Colonic mucosa (tissue), 4 donors: ENCODE results near the gene DAAM1. TPM values are rescaled to one million over a fixed set of nuclear protein-coding genes. Genes with fewer than 3 reads are reported as not detected.

Experiments
- DNase-seq: peaks from one replicate; pipeline ENCODE4 v3.0.0-alpha.2; 2020
- H3K27ac ChIP-seq: fragments of 200-600 bp; one replicate; pipeline ENCODE4 v1.8.0; 2021
- H3K27me3 ChIP-seq: fragments of 200-600 bp; one replicate; pipeline ENCODE4 v1.8.0; 2021
- H3K36me3 ChIP-seq: fragments of 200-600 bp; one replicate; pipeline ENCODE4 v1.8.0; 2021
- H3K4me1 ChIP-seq: fragments of 200-600 bp; one replicate; pipeline ENCODE4 v1.8.0; 2021; ENCODE audit warnings: mild to moderate bottlenecking
- H3K4me3 ChIP-seq: fragments of 200-600 bp; one replicate; pipeline ENCODE4 v1.8.0; 2021
- H3K9ac ChIP-seq, 2 donors: one replicate each; pipeline ENCODE4 v1.7.0; 2013; ENCODE audit warnings: control low read depth in 2 of 2, low read depth in 2 of 2, low read length in 2 of 2
- H3K9me3 ChIP-seq: fragments of 200-600 bp; one replicate; pipeline ENCODE4 v1.8.0; 2021
- CTCF ChIP-seq: fragments of 200-600 bp; IDR thresholded peaks from one replicate; pipeline ENCODE4 v1.8.0; 2022; ENCODE audit warnings: antibody characterized with exemption, mild to moderate bottlenecking
- intact Hi-C: fragments of 100-400 bp; cut with DNase I; formaldehyde crosslinking; loops from one replicate; pipeline ENCODE4 v1.14.1; 2022
- total RNA-seq, 2 donors: library from RNA; stranded (reverse); fragmentation: NEBNext Ultra II Directional in 1 of 2; extraction: Animal tissue kit (Norgen Biotek cat#: 25700) in 1 of 2; gene quantifications; one replicate each; pipeline ENCODE4 v1.2.1, GENCODE V29; 2021
- donor health status: healthy.
- donor health status: DM: no; HTN: no; CAD: no.
- donor health status: DM: no; HTN: no; CAD: no.

The DAAM1 gene
- total RNA-seq, 2 donors from 2014 or later: 35.0 to 52.4 TPM

DNA sequence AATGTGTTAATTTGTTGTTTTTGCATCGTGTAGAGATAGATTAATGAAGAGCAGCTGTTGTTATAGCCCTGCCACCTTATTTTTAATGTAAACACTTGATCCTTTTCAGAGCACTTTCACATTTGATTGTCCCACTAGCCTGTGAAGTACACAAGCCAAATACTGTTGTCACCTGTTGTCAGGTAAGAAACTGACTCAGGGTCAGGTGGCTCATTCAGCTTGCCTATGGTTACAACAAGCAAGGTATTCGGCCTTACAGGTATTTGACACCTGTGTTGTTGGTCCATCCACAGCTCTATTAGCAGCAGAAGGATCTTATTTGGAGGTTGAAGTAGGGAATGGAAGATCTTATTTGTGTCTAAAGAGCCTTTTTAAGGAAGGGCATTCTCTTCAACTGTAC is 167.8 kb downstream of the DAAM1 start:
- no peak for DNase-seq
- TF ChIP-seq CTCF: no peak
- H3K9me3 ChIP-seq: no peaks in the 10 kb centered on the region
- no peak overlapping the region for H3K4me3 ChIP-seq
- no peak overlapping the region for H3K27ac ChIP-seq
- intact Hi-C loops: no loop called here
- peaks cover 5% of the 10 kb centered on the region for H3K36me3 ChIP-seq
- no peak overlapping the region for H3K9ac ChIP-seq
- H3K4me1 ChIP-seq: peaks cover 13% of the 10 kb centered on the region
- H3K27me3 ChIP-seq: no peaks in the 10 kb centered on the region

GRCh38 chr14:59356767-59357166 is 168.3 kb downstream of the DAAM1 start:
- Histone ChIP-seq H3K9ac (no peak overlapping the region), H3K36me3 (peaks cover 5% of the 10 kb centered on the region), H3K27ac (no peak overlapping the region), H3K9me3 (no peaks in the 10 kb centered on the region), H3K4me1 (peaks cover 13% of the 10 kb centered on the region), H3K27me3 (no peaks in the 10 kb centered on the region), H3K4me3 (no peak overlapping the region)
- no peak for TF ChIP-seq CTCF
- no peak for DNase-seq
- intact Hi-C loops: no loop called here

DNA sequence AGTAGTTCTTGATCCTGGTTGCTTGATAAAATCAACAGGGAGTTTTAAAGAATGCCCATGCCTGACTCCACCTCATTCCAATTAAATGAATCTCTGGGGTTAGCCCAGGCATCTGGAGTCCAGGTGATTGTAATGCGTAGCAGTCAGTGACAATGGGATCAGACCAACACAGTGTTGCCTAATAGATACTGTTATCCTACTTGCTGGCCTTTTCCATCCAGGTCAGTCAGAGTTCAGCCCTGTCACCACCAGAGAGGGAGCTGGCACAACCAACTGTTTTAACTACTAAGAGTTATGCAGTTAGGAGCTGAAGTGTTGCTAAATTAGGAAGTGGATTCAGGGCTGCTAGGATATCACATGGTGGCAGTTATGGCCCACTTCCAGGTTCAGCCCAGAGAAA is 169.6 kb downstream of the DAAM1 start:
- no peaks in the 10 kb centered on the region for H3K27me3 ChIP-seq
- H3K9ac ChIP-seq: no peak overlapping the region
- H3K4me1 ChIP-seq: peaks cover 13% of the 10 kb centered on the region
- intact Hi-C loops: no loop called here
- peaks cover 5% of the 10 kb centered on the region for H3K36me3 ChIP-seq
- no peak for DNase-seq
- H3K9me3 ChIP-seq: no peaks in the 10 kb centered on the region
- H3K4me3 ChIP-seq: no peak overlapping the region
- no peak overlapping the region for H3K27ac ChIP-seq
- TF ChIP-seq CTCF: no peak

- peak; percentile 78 for DNase-seq
- H3K27ac ChIP-seq: no peak overlapping the region
Observed at GRCh38 chr14:59358784-59359183, 170.3 kb downstream of the DAAM1 start.

DNA sequence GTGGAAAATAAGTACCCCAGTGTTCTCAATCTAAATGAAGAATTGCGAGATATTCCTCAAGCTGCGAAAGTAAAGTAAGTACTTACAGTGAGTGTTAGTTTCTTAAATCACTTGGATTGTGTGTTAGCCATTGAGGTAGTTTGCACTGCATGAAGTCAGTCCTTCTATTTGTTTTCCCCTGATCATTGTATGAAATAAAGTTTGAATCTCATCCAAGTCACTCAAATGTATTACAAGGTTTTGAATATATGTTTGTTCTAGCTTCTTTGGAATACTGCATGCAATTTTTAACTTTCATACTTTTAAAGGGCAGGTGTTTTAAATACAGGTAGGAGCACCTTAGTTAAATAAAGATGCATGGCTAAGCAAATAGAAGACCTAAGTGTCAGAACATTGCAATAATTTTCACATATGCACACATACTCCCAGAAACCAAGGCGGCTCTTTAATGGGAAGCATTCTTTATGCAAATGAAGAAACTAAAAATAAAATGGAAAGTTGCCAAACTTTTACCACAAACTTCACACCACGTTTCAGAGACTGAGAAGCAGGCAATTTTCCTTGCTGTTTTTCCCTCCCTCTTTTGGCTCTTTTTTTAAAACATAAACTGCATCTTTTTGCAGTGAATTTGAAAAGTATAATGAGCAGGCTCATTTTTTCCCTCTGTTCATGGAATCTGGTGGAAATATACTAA is 171.1 kb downstream of the DAAM1 start:
- no peak overlapping the region for H3K9ac ChIP-seq
- DNase-seq: no peak
- H3K4me3 ChIP-seq: no peak overlapping the region
- no peak overlapping the region for H3K27ac ChIP-seq
- no peaks in the 10 kb centered on the region for H3K9me3 ChIP-seq
- H3K4me1 ChIP-seq: peaks cover 13% of the 10 kb centered on the region
- TF ChIP-seq CTCF: no peak
- no peaks in the 10 kb centered on the region for H3K27me3 ChIP-seq
- intact Hi-C loops: no loop called here
- H3K36me3 ChIP-seq: peaks cover 5% of the 10 kb centered on the region

More at GRCh38 chr14:59358784-59359183, 170.3 kb downstream of the DAAM1 start:
- TF ChIP-seq CTCF: no peak
- Histone ChIP-seq H3K4me1 (peaks cover 13% of the 10 kb centered on the region), H3K4me3 (no peak overlapping the region), H3K9me3 (no peaks in the 10 kb centered on the region), H3K9ac (no peak overlapping the region), H3K36me3 (peaks cover 5% of the 10 kb centered on the region), H3K27me3 (no peaks in the 10 kb centered on the region)
- intact Hi-C loops: no loop called here
